Measurements from ENCODE around the gene FYN.
A peak's percentile ranks its signal among the peaks of the same experiment; 100 is the strongest.

Gene FYN

GRCh38 chr6:111725446-111726112 is 147.7 kb downstream of the FYN start:
- no peak for DNase-seq (ENCODE audit: low read depth)

GRCh38 chr6:111724505-111724904 is 148.7 kb downstream of the FYN start:
- DNase-seq (ENCODE audit: low read depth): no peak

- no peak for DNase-seq (ENCODE audit: low read depth)
Observed at GRCh38 chr6:111724039-111724438, 149.2 kb downstream of the FYN start.

- DNase-seq (ENCODE audit: low read depth): no peak
Observed at GRCh38 chr6:111723412-111723970, 149.8 kb downstream of the FYN start.

GRCh38 chr6:111722179-111722731 is 151.0 kb downstream of the FYN start:
- no peak for DNase-seq (ENCODE audit: low read depth)

GRCh38 chr6:111721753-111722154 is 151.5 kb downstream of the FYN start:
- DNase-seq (ENCODE audit: low read depth): no peak

- DNase-seq (ENCODE audit: low read depth): no peak
Observed at GRCh38 chr6:111720931-111721496, 152.2 kb downstream of the FYN start.

GRCh38 chr6:111718990-111719389 is 154.3 kb downstream of the FYN start:
- no peak for DNase-seq (ENCODE audit: low read depth)

- no peak for DNase-seq (ENCODE audit: low read depth)
Observed at GRCh38 chr6:111718326-111718725, 154.9 kb downstream of the FYN start.

GRCh38 chr6:111717621-111718020 is 155.6 kb downstream of the FYN start:
- no peak for DNase-seq (ENCODE audit: low read depth)

GRCh38 chr6:111716325-111716724 is 156.9 kb downstream of the FYN start:
- no peak for DNase-seq (ENCODE audit: low read depth)

GRCh38 chr6:111715321-111715720 is 157.9 kb downstream of the FYN start:
- DNase-seq (ENCODE audit: low read depth): no peak

- DNase-seq (ENCODE audit: low read depth): no peak
Observed at GRCh38 chr6:111714416-111715270, 158.6 kb downstream of the FYN start.

GRCh38 chr6:111713811-111714210 is 159.4 kb downstream of the FYN start:
- DNase-seq (ENCODE audit: low read depth): no peak

GRCh38 chr6:111713236-111713635 is 160.0 kb downstream of the FYN start:
- no peak for DNase-seq (ENCODE audit: low read depth)

- DNase-seq (ENCODE audit: low read depth): no peak
Observed at GRCh38 chr6:111711984-111712752, 161.1 kb downstream of the FYN start.

- no peak for DNase-seq (ENCODE audit: low read depth)
Observed at GRCh38 chr6:111711476-111711875, 161.8 kb downstream of the FYN start.

GRCh38 chr6:111710911-111711310 is 162.3 kb downstream of the FYN start:
- DNase-seq (ENCODE audit: low read depth): no peak

GRCh38 chr6:111710439-111710838 is 162.8 kb downstream of the FYN start:
- DNase-seq (ENCODE audit: low read depth): no peak

GRCh38 chr6:111709615-111710398 is 163.4 kb downstream of the FYN start:
- DNase-seq (ENCODE audit: low read depth): peak; percentile 26

- no peak for DNase-seq (ENCODE audit: low read depth)
Observed at GRCh38 chr6:111709201-111709600, 164.1 kb downstream of the FYN start.

All from activated gamma-delta T cell treated with anti-CD3 and anti-CD28 coated beads, Interleukin-2, amount 50 U/mL, for 16 hours (primary cell).